CD8-positive, alpha-beta memory T cell (primary cell): ENCODE measurements around the gene MYO1H. TPM values are rescaled to one million over a fixed set of nuclear protein-coding genes. Genes with fewer than 3 reads are reported as not detected.

Experiments
- CTCF ChIA-PET: fragments of 350-600 bp; sonication (Branson Sonifier 250); formaldehyde crosslinking; loops from one replicate; lab custom pipeline; 2021; ENCODE audit warnings: antibody characterized with exemption; lab: Charles Lee
- POLR2A ChIA-PET: fragments of 350-600 bp; sonication (Branson Sonifier 250); formaldehyde crosslinking; loops from one replicate; lab custom pipeline; 2021; ENCODE audit warnings: antibody characterized with exemption; lab: Charles Lee
- DNase-seq, 5 donors: peaks; one replicate each; pipeline versions ENCODE4 v3.0.0 to v3.0.0-alpha.2; 2020 to 2022; ENCODE audit warnings: mixed read lengths in 1 of 5
- H3K27ac ChIP-seq: one replicate; pipeline ENCODE4 v1.7.0; 2013; ENCODE audit warnings: low read depth, mild to moderate bottlenecking, low read length, moderate library complexity
- H3K27me3 ChIP-seq: 2 replicates; pipeline ENCODE4 v1.7.0; 2013; ENCODE audit warnings: low read length, mild to moderate bottlenecking; ENCODE audit not compliant: insufficient read depth, poor library complexity, severe bottlenecking
- H3K36me3 ChIP-seq: 2 replicates; pipeline ENCODE4 v1.7.0; 2013; ENCODE audit warnings: mild to moderate bottlenecking, low read length, moderate library complexity; ENCODE audit not compliant: insufficient read depth
- H3K4me1 ChIP-seq: 2 replicates; pipeline ENCODE4 v1.7.0; 2013; ENCODE audit warnings: mild to moderate bottlenecking, low read length, moderate library complexity; ENCODE audit not compliant: insufficient read depth
- H3K4me3 ChIP-seq: 2 replicates; pipeline ENCODE4 v1.7.0; 2013; ENCODE audit warnings: mild to moderate bottlenecking, low read length
- H3K9me3 ChIP-seq: 2 replicates; pipeline ENCODE4 v1.7.0; 2013; ENCODE audit warnings: mild to moderate bottlenecking, low read length
- H3K27ac Mint-ChIP-seq, 8 donors: one replicate each; pipeline ENCODE4 v1.8.0; 2020 to 2021; ENCODE audit warnings: mixed read lengths in 8 of 8, mild to moderate bottlenecking in 6 of 8, inconsistent platforms in 3 of 8, moderate library complexity in 3 of 8
- H3K27me3 Mint-ChIP-seq, 2 donors: one replicate each; pipeline ENCODE4 v1.8.0; 2020 to 2021; ENCODE audit warnings: mixed read lengths in 2 of 2, mild to moderate bottlenecking in 1 of 2, moderate library complexity in 1 of 2
- H3K36me3 Mint-ChIP-seq, 3 donors: one replicate each; pipeline ENCODE4 v1.8.0; 2020 to 2021; ENCODE audit warnings: mixed read lengths in 3 of 3, inconsistent platforms in 1 of 3, mild to moderate bottlenecking in 1 of 3
- H3K4me1 Mint-ChIP-seq, 3 donors: one replicate each; pipeline ENCODE4 v1.8.0; 2020 to 2021; ENCODE audit warnings: mixed read lengths in 3 of 3, inconsistent platforms in 1 of 3, mild to moderate bottlenecking in 1 of 3
- H3K4me3 Mint-ChIP-seq, 7 donors: one replicate each; pipeline ENCODE4 v1.8.0; 2020 to 2021; ENCODE audit warnings: mixed read lengths in 7 of 7, mild to moderate bottlenecking in 6 of 7, moderate library complexity in 4 of 7, inconsistent platforms in 2 of 7
- H3K9me3 Mint-ChIP-seq, 5 donors: one replicate each; pipeline ENCODE4 v1.8.0; 2020 to 2022; ENCODE audit warnings: mixed read lengths in 5 of 5, mild to moderate bottlenecking in 3 of 5, moderate library complexity in 2 of 5, inconsistent platforms in 1 of 5
- polyA plus RNA-seq: library from polyadenylated mRNA; unstranded; fragments of 300-500 nt; fragmentation: Illumina TruSeq; gene quantifications from one replicate; pipeline ENCODE4 v1.2.3, GENCODE V29; 2021
- total RNA-seq, 2 experiments: library from RNA; stranded (reverse); gene quantifications; one replicate each; pipeline ENCODE4 v1.2.3, GENCODE V29; 2021

MYO1H gene, protein sequence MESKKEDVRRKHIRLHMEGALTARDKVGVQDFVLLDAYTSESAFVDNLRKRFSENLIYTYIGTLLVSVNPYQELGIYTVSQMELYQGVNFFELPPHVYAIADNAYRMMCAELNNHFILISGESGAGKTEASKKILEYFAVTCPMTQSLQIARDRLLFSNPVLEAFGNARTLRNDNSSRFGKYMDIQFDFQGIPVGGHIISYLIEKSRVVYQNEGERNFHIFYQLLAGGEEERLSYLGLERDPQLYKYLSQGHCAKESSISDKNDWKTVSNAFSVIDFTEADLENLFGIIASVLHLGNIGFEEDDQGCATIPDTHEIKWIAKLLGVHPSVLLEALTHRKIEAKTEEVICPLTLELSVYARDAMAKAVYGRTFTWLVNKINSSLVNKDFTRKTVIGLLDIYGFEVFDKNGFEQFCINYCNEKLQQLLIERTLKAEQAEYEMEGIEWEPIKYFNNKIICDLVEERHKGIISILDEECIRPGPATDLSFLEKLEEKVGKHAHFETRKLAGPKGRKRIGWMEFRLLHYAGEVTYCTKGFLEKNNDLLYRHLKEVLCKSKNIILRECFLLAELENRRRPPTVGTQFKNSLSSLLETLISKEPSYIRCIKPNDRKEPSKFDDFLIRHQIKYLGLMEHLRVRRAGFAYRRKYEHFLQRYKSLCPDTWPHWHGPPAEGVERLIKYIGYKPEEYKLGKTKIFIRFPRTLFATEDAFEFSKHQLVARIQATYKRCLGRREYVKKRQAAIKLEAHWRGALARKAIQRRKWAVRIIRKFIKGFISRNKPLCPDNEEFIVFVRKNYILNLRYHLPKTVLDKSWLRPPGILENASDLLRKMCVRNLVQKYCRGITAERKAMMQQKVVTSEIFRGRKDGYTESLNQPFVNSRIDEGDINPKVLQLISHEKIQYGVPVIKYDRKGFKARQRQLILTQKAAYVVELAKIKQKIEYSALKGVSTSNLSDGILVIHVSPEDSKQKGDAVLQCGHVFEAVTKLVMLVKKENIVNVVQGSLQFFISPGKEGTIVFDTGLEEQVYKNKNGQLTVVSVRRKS
- total RNA-seq (not detected), polyA plus RNA-seq (not detected)

DNA sequence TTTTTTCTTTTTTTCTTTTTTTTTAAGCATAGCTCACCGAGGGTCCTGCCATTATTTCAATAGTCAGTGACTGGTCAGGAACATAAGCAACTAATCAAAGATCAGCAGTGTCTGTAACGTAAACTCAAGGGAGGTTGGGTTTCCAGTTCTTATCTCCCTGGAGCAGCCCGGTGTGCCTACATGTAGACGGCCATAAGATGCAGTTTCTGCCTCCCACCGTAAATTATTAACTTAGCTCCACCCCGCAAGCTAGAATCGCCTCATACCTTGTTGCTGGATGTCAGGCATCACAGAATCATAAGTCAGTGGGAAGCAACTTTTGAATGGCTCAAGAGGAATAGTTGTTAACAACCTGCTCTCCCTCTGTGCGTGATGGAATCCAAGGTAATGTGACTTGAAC lies at the start of gene MYO1H:
Gene MYO1H (plus strand): TSS at position 312 of the 400 bp plus-strand sequence. CDS start 61 bp downstream, at position 373.
- no peaks in the 10 kb centered on the region for H3K4me1 ChIP-seq
- H3K27ac Mint-ChIP-seq: no peak within 1 kb of the TSS
- no peaks in the 10 kb centered on the region for H3K27me3 ChIP-seq
- no peaks in the 10 kb centered on the region for H3K9me3 ChIP-seq
- H3K36me3 ChIP-seq: no peaks in the 10 kb centered on the region
- H3K27me3 Mint-ChIP-seq: peaks cover 9 to 51% of the 10 kb centered on the region in 2 donors
- H3K4me1 Mint-ChIP-seq: no peaks in the 10 kb centered on the region
- no peak for DNase-seq
- no peak within 1 kb of the TSS for H3K27ac ChIP-seq
- no peak within 1 kb of the TSS for H3K4me3 ChIP-seq
- CTCF ChIA-PET: no interaction called here
- no peaks in the 10 kb centered on the region for H3K36me3 Mint-ChIP-seq
- H3K4me3 Mint-ChIP-seq: no peak within 1 kb of the TSS
- H3K9me3 Mint-ChIP-seq: peaks cover 0 to 2% (median 0%) of the 10 kb centered on the region in 5 donors
- POLR2A ChIA-PET: no interaction called here

DNA sequence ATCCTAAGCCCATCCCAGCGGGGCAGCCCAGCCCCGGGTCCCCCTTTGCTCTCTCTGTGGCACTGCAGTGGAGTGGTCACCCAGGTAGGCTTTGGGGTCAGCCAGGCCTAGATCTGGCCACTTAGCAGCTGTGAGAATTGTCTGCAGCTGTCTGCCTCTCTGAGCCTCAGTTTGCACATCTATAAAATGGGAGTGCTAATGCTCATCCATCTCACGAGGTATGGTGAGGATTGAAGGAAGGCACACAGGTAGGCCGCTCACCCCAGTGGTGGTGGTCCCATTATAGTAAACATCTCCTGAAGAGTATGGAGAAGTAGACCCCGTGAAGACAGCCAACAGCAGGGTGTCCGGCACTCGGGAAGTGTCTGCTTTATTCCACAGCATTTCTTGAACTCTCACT lies 47.9 kb upstream of the MYO1H start:
- no peak overlapping the region for H3K4me3 ChIP-seq
- H3K36me3 ChIP-seq: no peaks in the 10 kb centered on the region
- Mint-ChIP-seq H3K36me3 (no peaks in the 10 kb centered on the region), H3K9me3 (no peaks in the 10 kb centered on the region), H3K27me3 (peaks cover 22 to 40% of the 10 kb centered on the region in 2 donors), H3K4me1 (no peaks in the 10 kb centered on the region), H3K27ac (no peak overlapping the region), H3K4me3 (no peak overlapping the region)
- ChIA-PET POLR2A (no interaction called here), CTCF (no interaction called here)
- H3K27me3 ChIP-seq: no peaks in the 10 kb centered on the region
- no peak overlapping the region for H3K27ac ChIP-seq
- no peak for DNase-seq
- H3K9me3 ChIP-seq: no peaks in the 10 kb centered on the region
- H3K4me1 ChIP-seq: no peaks in the 10 kb centered on the region

DNA sequence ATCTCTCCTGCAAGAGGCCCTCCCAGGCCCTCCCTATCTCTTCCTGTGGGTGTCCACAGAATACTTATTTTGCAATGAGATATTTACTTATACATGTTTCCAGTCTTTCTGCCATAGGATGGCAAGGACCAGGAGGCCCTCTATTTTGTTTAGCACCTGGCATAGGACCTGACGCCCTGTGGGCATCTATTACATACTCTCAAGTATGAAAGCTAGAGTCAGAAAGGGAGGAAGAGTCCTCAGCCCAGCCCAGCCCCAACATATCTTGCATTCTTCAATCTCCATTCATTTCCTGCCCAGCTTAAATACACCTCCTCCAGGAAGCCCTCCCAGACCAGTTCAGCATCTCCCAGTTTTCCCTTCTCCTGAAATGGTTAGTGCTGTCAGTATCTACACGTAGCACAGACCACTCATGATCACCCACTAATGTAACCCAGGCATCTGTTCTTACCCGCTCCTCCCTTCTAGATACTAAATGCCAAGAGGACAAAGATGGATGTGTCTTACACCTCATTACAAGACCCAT lies 46.0 kb upstream of the MYO1H start:
- Histone ChIP-seq H3K9me3 (no peaks in the 10 kb centered on the region), H3K27me3 (peaks cover 4% of the 10 kb centered on the region), H3K27ac (no peak overlapping the region), H3K4me1 (no peaks in the 10 kb centered on the region), H3K36me3 (no peaks in the 10 kb centered on the region), H3K4me3 (no peak overlapping the region)
- Mint-ChIP-seq H3K36me3 (no peaks in the 10 kb centered on the region), H3K4me3 (no peak overlapping the region), H3K27me3 (peaks cover 27 to 43% of the 10 kb centered on the region in 2 donors), H3K27ac (no peak overlapping the region), H3K9me3 (no peaks in the 10 kb centered on the region), H3K4me1 (no peaks in the 10 kb centered on the region)
- POLR2A ChIA-PET: no interaction called here
- no peak for DNase-seq
- CTCF ChIA-PET: no interaction called here

DNA sequence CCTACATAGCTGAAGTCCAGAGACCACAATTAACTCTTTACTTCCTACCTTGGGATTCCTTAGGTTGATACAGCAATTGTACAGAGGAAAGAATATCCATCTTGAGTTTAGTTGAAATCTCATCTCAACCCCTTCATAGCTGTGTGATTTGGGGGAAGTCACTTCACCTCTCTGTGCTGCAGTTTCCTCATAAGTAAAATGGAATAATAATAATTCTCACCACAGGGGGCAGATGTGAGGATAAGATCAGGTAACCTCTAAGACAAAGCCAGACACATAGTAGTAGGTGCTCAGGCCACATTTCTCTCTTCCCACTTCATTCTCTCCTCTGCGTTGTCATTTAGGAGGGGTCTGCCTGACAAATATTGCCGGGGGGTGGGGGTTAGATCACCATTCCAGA lies 45.3 kb upstream of the MYO1H start:
- Mint-ChIP-seq H3K27me3 (peaks cover 29 to 49% of the 10 kb centered on the region in 2 donors), H3K9me3 (no peaks in the 10 kb centered on the region), H3K27ac (no peak overlapping the region), H3K36me3 (no peaks in the 10 kb centered on the region), H3K4me3 (no peak overlapping the region), H3K4me1 (no peaks in the 10 kb centered on the region)
- Histone ChIP-seq H3K4me3 (no peak overlapping the region), H3K4me1 (no peaks in the 10 kb centered on the region), H3K27me3 (peaks cover 8% of the 10 kb centered on the region), H3K9me3 (no peaks in the 10 kb centered on the region), H3K27ac (no peak overlapping the region), H3K36me3 (no peaks in the 10 kb centered on the region)
- CTCF ChIA-PET: no interaction called here
- no peak for DNase-seq
- POLR2A ChIA-PET: no interaction called here

DNA sequence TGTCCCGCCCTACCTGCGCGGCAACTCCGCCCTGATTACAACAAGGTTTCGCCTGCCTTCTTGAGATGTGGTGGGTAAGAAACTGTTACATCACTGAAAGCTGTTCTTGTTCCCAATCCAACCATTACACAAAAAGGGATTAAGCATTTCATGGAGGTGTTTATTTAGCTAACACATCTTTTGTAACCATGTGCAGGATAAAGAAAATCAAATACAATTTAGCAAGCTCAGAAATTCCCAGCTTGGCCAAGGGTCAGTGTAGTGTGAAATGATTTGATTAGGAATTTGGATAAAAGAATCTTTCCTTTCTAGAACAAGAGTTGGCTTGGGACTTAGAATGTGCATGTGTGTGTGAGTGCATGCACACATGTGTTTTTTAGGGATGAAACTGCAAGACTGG lies 44.9 kb upstream of the MYO1H start:
- Histone ChIP-seq H3K27me3 (peaks cover 12% of the 10 kb centered on the region), H3K4me3 (no peak overlapping the region), H3K4me1 (no peaks in the 10 kb centered on the region), H3K9me3 (no peaks in the 10 kb centered on the region), H3K27ac (no peak overlapping the region), H3K36me3 (no peaks in the 10 kb centered on the region)
- no peak for DNase-seq
- ChIA-PET POLR2A (no interaction called here), CTCF (no interaction called here)
- Mint-ChIP-seq H3K9me3 (no peaks in the 10 kb centered on the region), H3K4me3 (no peak overlapping the region), H3K27me3 (peaks cover 33 to 54% of the 10 kb centered on the region in 2 donors), H3K4me1 (no peaks in the 10 kb centered on the region), H3K36me3 (no peaks in the 10 kb centered on the region), H3K27ac (no peak overlapping the region)

DNA sequence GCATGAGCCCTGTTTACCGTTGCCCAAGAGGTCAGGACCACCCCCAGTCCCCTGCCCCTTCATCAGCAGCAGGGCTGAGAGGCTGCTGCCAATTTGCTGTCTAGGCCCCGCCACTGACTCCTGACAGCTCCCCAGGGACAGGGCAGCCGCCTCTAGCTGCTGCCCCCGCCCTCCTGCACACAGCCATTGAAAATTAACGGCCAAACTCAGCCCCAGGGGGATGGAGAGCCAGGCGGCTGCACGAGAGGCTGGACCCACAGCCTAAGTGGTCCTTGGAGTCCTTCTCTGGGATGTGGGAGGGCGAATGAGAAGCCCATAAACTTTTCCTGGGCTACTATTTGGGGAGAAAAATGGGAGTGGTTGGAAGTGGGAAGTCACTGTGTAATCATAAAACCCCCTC lies 43.2 kb upstream of the MYO1H start:
- Mint-ChIP-seq H3K27ac (no peak overlapping the region), H3K27me3 (peaks cover 42 to 67% of the 10 kb centered on the region in 2 donors), H3K36me3 (no peaks in the 10 kb centered on the region), H3K4me1 (peaks cover 0 to 4% (median 2%) of the 10 kb centered on the region in 3 donors), H3K9me3 (no peaks in the 10 kb centered on the region), H3K4me3 (no peak overlapping the region)
- ChIA-PET POLR2A (no interaction called here), CTCF (no interaction called here)
- Histone ChIP-seq H3K4me1 (no peaks in the 10 kb centered on the region), H3K4me3 (no peak overlapping the region), H3K27me3 (peaks cover 13% of the 10 kb centered on the region), H3K9me3 (no peaks in the 10 kb centered on the region), H3K36me3 (no peaks in the 10 kb centered on the region), H3K27ac (no peak overlapping the region)
- no peak for DNase-seq

DNA sequence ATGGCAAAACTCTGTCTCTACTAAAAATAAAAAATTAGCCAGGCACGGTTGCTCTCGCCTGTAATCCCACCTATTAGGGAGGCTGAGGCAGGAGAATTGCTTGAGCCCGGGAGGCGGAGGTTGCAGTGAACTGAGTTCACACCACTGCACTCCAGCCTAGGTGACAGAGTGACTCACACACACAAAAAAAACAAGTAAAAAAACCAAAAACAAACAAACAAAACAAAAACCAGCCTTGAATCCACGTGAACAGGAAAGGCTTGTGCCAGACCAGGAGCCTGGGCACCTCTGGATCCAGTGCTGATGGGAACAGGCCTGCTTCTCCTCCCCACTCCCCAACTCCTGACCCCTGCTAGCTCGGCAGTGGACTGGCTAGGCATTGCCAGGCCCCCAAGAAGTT lies 42.2 kb upstream of the MYO1H start:
- no peak overlapping the region for H3K27ac ChIP-seq
- POLR2A ChIA-PET: no interaction called here
- no peak overlapping the region for H3K27ac Mint-ChIP-seq
- peaks cover 4 to 10% (median 6%) of the 10 kb centered on the region in 3 donors for H3K4me1 Mint-ChIP-seq
- H3K27me3 Mint-ChIP-seq: peaks cover 45 to 72% of the 10 kb centered on the region in 2 donors
- DNase-seq: no peak
- H3K9me3 Mint-ChIP-seq: no peaks in the 10 kb centered on the region
- no peaks in the 10 kb centered on the region for H3K9me3 ChIP-seq
- H3K27me3 ChIP-seq: peaks cover 15% of the 10 kb centered on the region
- H3K36me3 Mint-ChIP-seq: no peaks in the 10 kb centered on the region
- H3K4me1 ChIP-seq: peaks cover 4% of the 10 kb centered on the region
- no peaks in the 10 kb centered on the region for H3K36me3 ChIP-seq
- CTCF ChIA-PET: no interaction called here
- H3K4me3 Mint-ChIP-seq: no peak overlapping the region
- H3K4me3 ChIP-seq: no peak overlapping the region

DNA sequence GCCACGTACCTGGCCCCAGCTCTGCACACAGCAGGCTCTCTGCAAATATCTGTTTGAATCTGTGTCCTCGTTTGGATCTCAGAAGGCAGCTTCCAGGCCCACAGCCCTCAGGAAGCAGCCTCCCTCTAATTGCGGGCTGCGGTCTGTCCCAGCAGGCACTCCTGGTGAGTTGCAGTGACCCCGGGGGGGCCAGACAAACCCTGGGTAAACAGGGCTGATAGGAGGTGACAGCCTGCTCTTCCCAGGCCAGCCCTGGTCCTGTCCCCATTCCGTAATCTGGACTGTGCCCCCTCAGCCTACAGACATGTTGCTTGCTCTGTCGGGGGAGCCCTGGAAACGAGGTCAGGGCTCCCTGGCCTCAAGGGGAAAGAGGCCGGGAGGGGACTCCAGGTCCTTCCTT lies 40.6 kb upstream of the MYO1H start:
- DNase-seq: no peak
- Histone ChIP-seq H3K4me1 (peaks cover 8% of the 10 kb centered on the region), H3K9me3 (no peaks in the 10 kb centered on the region), H3K4me3 (no peak overlapping the region), H3K36me3 (no peaks in the 10 kb centered on the region), H3K27me3 (peaks cover 20% of the 10 kb centered on the region), H3K27ac (no peak overlapping the region)
- CTCF ChIA-PET: no interaction called here
- Mint-ChIP-seq H3K4me3 (no peak overlapping the region), H3K9me3 (no peaks in the 10 kb centered on the region), H3K27ac (no peak overlapping the region), H3K4me1 (peaks cover 8 to 14% (median 9%) of the 10 kb centered on the region in 3 donors), H3K27me3 (peaks cover 49 to 82% of the 10 kb centered on the region in 2 donors), H3K36me3 (no peaks in the 10 kb centered on the region)
- POLR2A ChIA-PET: no interaction called here
